HG03520 (cell line): ENCODE results near the gene TRPM5.

Experiments used
- ATAC-seq: cut with Tn5 transposase; IDR thresholded peaks from one replicate; pipeline ENCODE4 v1.9.1; 2021; ENCODE audit warnings: mild to moderate bottlenecking, moderate library complexity; ENCODE audit not compliant: unreplicated experiment

The TRPM5 gene

GRCh38 chr11:2471048-2471803 is 26.9 kb upstream of the TRPM5 start:
- ATAC-seq: no peak

- ATAC-seq: no peak
These were observed 26.2 kb upstream of the TRPM5 start for GRCh38 chr11:2470495-2470894.

GRCh38 chr11:2468363-2469235 is 24.3 kb upstream of the TRPM5 start:
- no peak for ATAC-seq

- ATAC-seq: no peak
These were observed 23.4 kb upstream of the TRPM5 start for GRCh38 chr11:2467695-2468055.

GRCh38 chr11:2466869-2467694 is 22.8 kb upstream of the TRPM5 start:
- ATAC-seq: no peak

GRCh38 chr11:2466069-2466801 is 21.9 kb upstream of the TRPM5 start:
- no peak for ATAC-seq

- ATAC-seq: no peak
These were observed 21.1 kb upstream of the TRPM5 start for GRCh38 chr11:2465202-2466068.

- no peak for ATAC-seq
These were observed 20.3 kb upstream of the TRPM5 start for GRCh38 chr11:2464451-2465165.

- no peak for ATAC-seq
These were observed 19.5 kb upstream of the TRPM5 start for GRCh38 chr11:2463766-2464277.

GRCh38 chr11:2462986-2463765 is 18.9 kb upstream of the TRPM5 start:
- ATAC-seq: no peak

- ATAC-seq: no peak
These were observed 18.2 kb upstream of the TRPM5 start for GRCh38 chr11:2462543-2462985.

GRCh38 chr11:2461956-2462542 is 17.7 kb upstream of the TRPM5 start:
- ATAC-seq: no peak

- no peak for ATAC-seq
These were observed 17.1 kb upstream of the TRPM5 start for GRCh38 chr11:2461253-2461955.

GRCh38 chr11:2460540-2461252 is 16.4 kb upstream of the TRPM5 start:
- ATAC-seq: no peak

- ATAC-seq: no peak
These were observed 15.7 kb upstream of the TRPM5 start for GRCh38 chr11:2459796-2460531.
